HG03378 (cell line): ENCODE results near the gene DDX11.
A peak's percentile ranks its signal among the peaks of the same experiment; 100 is the strongest.
"Not testable (repeated sequence)": the region's sequence is repeated elsewhere in the genome, so short reads cannot be mapped to it uniquely, and the experiment has no call there.

Experiments used
- ATAC-seq: cut with Tn5 transposase; IDR thresholded peaks from one replicate; pipeline ENCODE4 v1.9.1; 2021; ENCODE audit warnings: mild to moderate bottlenecking, moderate library complexity; ENCODE audit not compliant: unreplicated experiment

Gene DDX11

DNA sequence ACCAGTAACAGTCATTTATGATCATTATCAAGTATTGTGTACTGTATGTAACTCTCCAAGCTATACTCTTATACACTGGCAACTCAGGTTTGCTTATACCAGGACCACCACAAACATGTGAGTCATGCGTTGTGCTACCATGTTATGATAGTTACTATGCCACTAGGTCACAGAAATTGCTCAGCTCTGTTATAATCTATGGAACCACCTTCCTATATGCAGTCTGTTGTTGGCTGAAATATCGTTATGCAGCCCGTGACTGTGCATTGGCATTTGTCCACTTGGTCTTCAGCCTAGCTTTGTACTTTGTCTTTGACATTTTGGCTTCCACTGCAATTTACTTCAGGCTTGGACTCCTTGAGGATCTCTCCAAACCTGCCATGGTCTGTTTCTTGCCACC is 7.5 kb upstream of the DDX11 start:
- not testable (repeated sequence) for ATAC-seq

DNA sequence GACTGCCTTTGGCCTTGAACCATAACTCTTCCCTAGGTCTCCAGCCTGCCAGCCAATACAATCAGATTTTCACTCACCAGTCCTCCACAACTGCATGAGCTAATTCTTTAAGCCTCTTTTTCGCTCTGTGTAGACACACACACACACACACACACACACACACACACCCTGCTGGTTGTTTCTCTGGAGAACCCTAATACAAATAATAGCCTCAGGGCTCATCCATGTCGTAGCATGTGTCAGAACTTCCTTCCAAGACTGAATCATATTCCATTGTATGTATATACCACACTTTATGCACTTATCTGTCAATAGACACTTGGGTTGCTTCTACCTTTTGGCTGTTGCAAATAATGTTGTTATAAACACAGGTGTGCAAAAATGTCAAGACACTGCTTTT is 6.0 kb upstream of the DDX11 start:
- not testable (repeated sequence) for ATAC-seq

DNA sequence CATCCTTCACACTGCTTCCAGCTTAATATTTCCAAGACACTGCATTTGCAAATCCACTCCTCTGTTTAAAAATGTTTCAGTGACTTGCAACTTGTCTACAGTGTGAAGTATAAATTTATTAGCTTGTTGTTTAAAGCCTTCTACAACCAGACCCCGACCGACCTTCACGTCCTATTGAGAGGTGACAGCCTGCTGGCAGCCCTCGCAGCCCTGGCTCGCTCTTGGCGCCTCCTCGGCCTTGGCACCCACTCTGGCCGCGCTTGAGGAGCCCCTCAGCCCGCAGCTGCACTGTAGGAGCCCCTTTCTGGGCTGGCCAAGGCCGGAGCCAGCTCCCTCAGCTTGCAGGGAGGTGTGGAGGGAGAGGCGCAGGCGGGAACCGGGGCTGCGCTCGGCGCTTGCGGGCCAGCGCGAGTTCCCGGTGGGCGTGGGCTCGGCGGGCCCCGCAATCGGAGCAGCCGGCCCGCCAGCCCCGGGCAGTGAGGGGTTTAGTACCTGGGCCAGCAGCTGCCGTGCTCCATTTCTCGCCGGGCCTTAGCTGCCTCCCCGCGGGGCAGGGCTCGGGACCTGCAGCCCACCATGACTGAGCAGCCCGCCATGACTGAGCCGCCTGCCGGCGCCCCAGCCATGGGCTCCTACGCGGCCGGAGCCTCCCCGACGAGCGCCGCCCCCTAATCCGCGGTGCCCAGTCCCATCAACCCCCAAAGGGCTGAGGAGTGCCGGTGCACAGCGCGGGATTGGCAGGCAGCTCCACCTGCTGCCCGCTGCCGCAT is 2.5 kb upstream of the DDX11 start:
- not testable (repeated sequence) for ATAC-seq

DNA sequence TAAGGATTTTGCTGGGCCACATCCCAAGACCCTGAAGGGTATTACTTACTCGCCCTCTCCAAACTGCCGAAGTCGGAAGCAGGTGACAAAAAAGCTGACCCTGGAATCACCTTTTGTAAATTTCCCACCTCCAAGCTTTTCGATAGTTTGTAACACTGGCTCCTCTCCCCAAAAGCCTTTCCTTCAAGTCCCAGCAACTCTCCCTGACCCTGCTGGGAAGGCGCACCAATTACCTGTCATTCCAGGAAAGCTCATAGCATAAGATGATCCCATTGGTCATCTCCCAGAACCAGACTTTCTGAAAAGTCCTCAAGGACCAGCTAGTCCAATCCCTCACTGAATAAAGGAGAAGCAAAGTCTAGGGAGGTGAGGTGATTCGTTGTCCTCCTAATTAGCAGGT is 698 bp upstream of the DDX11 start:
- not testable (repeated sequence) for ATAC-seq

DNA sequence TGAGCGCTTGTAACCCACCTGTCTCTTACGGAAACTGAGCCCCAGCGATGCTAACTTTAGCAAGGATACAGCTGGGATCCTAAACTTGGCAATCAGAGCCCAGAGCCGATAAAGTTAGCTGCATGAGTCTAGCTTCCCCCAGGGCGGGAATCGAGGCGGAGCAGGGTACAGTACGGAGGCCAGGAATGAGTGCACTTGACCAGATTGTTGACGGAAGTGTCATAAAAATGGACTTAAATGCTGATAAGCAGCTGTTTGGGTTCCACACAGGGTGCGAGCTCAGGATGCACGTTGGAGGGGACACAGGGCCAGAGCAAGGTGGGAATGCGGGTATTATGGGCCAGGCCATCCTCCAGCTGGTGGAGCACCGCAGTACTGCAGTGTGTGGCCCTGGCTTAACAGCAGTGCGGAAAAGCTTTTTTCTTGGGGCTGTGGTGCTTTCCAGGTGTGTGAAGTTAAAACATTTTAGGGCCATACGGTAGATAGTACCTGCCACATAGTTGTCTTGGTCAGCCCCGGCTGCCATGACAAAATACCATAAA is 744 bp downstream of the DDX11 start:
- ATAC-seq, result peak; percentile 35

DNA sequence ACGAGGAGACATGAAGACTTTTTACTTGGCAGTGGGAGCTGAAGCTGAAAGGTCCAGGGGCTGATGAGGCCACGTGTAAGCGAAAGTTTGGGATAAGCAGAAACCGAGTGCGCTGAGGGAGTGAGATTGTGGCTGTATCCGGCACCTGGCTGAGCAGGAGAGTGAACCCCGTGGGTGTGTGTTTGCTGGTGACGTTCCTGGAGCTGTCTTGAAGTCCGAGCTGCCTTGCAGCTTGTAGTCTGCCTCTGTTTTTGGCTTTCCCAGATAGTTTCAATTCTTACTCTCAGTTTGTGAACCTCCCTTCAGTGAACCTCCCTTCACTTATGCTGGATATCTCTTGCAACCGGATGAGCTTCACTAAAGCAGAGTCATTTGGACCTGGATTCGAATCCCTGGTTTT is 2.5 kb downstream of the DDX11 start:
- ATAC-seq, result not testable (repeated sequence)

GRCh38 chr12:31077095-31077494 is 3.4 kb downstream of the DDX11 start:
- not testable (repeated sequence) for ATAC-seq

DNA sequence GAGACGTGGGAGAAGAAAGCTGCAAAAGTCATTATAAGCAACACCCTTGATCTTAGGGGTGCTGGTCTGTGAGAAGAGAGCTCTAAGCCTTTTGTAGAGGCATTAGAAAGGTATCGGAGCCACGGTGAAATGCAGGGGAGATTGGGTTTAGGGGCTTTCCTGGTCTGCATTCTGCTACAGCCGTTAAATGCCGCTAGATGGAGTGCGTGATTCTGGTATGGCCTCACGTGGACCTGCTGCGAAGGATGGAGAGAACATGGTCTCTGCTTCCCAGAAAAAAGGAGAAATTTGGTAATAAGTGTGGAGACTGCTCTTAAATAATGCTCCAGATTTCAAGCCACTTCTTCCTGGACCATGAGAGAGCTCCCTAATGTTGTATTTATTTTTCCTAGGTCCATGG is 4.3 kb downstream of the DDX11 start:
- not testable (repeated sequence) for ATAC-seq

- ATAC-seq, result not testable (repeated sequence)
These were observed 5.8 kb downstream of the DDX11 start for GRCh38 chr12:31079421-31079820.

DNA sequence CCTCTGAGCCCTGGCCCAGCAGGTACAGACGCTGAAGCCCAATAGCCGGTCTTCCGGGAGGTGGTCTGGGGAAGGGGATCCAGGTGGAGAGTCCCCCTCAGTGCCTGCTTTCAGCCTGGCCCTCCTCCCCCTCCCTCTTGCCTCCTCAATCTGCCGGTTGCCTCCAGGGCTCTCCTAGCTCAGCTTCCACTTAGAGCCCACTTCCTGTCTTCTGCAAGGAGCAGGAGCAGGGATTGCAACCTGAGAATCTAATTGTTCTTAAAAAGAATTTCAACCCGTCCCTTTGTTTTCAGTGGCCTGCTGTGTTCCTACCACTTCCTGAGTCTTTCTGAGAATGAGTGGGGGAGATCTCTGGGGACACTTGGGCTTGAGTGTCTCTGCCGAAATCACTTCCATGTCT is 6.6 kb downstream of the DDX11 start:
- ATAC-seq, result not testable (repeated sequence)

GRCh38 chr12:31081274-31081673 is 7.6 kb downstream of the DDX11 start:
- not testable (repeated sequence) for ATAC-seq

GRCh38 chr12:31084241-31084640 is 10.6 kb downstream of the DDX11 start:
- not testable (repeated sequence) for ATAC-seq

DNA sequence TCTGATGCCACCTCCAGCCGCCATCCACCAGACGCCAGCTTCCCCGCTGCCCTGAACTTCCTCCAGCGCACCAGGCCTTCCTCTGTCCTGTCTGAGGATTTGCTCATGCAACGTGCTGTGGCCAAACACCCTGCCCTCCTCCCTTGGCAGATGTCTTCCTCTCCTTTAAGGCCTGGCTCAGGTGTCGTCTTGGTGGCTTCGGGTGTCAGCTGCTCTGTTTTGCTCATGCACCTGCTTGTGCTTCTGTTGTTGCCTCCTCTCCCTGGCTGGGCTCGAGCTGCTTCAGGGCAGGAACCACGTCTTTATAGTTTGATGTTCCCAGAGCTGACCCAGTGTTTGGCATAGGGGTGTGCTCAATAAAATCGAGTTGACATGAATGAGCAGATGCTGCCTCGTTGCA is 12.4 kb downstream of the DDX11 start:
- ATAC-seq, result not testable (repeated sequence)

GRCh38 chr12:31087486-31087885 is 13.8 kb downstream of the DDX11 start:
- ATAC-seq, result not testable (repeated sequence)

DNA sequence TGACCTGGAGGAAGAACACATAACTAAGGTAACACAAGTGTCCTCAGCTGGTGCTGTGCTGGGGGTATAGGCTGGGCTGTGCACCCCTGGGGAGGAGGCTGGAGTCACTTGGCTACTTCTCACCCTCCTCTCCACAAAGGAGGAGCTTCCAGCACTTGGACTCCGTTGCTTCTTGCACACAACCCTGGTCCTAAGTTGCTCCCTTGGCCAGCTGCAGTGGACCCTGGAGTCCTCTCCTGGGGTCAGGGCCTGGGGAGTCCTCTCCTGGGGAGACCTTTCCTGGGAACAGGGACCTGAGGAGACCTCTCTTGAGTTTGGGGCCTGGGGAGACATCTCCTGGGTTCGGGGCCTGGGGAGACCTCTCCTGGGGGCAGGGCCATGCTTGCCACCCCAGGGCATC is 14.3 kb downstream of the DDX11 start:
- not testable (repeated sequence) for ATAC-seq

DNA sequence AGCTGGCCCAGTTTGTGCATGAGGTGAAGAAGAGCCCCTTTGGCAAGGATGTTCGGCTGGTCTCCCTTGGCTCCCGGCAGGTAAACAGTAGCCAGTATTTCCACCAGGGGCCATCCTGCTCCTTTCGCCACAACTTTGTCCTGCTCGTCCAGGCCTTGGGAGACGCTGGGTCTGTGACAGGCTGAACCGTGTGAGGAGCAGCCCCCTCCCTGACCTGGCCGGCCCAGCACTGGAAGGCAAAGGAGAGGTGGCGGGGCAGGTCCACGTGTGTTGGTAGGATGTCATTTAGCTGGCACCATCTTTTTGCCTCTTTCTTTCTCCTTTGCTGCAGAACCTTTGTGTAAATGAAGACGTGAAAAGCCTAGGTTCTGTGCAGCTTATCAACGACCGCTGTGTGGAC is 15.4 kb downstream of the DDX11 start:
- no peak for ATAC-seq

DNA sequence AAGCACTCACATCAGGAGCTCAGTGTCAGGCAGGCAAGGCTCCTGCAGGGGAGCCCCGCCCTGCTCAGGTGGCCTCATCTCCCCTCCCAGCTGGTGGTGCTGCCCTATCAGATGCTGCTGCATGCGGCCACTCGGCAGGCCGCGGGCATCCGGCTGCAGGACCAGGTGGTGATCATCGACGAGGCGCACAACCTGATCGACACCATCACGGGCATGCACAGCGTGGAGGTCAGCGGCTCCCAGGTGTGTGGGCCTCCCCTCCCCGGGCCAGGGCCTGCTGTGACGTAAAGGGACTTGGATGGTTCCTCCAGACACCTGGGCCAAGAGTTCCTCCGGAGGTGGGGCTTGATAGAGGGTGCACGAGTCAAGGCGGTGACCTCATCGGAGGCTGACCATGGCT is 18.0 kb downstream of the DDX11 start:
- not testable (repeated sequence) for ATAC-seq

GRCh38 chr12:31092718-31093117 is 19.1 kb downstream of the DDX11 start:
- not testable (repeated sequence) for ATAC-seq

- not testable (repeated sequence) for ATAC-seq
These were observed 21.6 kb downstream of the DDX11 start for GRCh38 chr12:31095080-31095860.

DNA sequence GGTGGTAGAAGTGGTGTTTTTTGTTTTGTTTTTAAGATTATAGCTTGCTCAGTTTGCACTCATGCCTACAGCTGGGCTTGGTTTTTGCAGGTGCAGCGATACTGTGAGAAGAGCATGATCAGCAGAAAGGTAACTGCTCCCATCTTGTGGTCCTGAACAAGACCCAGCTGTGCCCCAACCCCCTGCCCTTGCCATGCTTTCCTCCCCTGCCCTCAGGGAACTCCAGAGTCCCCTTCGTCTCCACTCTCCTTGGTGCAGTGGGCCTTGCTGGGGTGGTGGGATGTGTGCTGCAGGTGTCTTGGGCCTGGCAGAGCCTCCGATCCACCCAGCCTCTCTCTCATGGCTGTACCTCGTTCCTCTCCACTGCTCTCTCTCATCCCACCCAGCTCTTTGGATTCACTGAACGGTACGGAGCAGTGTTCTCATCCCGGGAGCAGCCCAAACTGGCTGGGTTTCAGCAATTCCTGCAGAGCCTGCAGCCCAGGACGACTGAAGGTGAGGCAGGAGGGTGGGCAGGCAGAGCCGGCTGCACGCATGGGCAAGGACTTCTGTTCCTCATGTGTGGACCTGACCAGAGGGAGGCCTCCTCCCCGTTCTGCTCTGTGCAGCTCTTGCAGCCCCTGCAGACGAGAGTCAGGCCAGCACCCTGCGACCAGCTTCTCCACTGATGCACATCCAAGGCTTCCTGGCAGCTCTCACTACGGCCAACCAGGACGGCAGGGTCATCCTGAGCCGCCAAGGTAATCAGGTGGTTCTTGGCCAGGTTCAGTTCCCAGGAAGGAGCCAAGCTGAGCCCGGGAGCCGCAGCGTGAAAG is 22.8 kb downstream of the DDX11 start:
- ATAC-seq, result not testable (repeated sequence)

DNA sequence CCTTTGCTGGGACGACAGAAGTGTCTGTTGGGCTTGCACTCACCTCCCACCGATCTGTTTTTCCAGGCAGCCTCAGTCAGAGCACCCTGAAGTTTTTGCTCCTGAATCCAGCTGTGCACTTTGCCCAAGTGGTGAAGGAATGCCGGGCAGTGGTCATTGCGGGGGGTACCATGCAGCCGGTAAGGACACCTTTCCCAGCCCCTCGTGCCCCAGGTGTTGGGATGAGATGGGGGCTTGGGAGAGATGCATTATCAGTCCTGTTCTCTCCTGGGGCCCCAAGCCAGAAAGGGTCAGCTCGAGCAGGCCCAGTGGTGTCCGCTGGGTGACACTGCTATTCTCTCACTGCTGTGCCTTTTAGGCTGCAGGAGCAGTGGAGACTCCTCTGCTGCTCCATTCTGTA is 24.2 kb downstream of the DDX11 start:
- not testable (repeated sequence) for ATAC-seq
